A673 (cell line): ENCODE measurements around the gene TBX1. TPM values are rescaled to one million over a fixed set of nuclear protein-coding genes. Genes with fewer than 3 reads are reported as not detected.

Source experiments
- BruUV-seq: library from RNA; stranded (reverse); fragments of 400-500 nt; replicated peaks from 2 replicates; lab custom pipeline; 2021; lab: Mats Ljungman, UMichigan
- CTCF ChIA-PET: fragments of 300-600 bp; sonication (Branson Sonifier 250); formaldehyde crosslinking; loops from one replicate; lab custom pipeline; 2022; ENCODE audit warnings: antibody characterized with exemption; lab: Charles Lee
- POLR2A ChIA-PET: fragments of 300-600 bp; sonication (Branson Sonifier 250); formaldehyde crosslinking; loops from one replicate; lab custom pipeline; 2022; ENCODE audit warnings: antibody characterized with exemption; ENCODE audit not compliant: low non-redundant PET; lab: Charles Lee
- DNase-seq: peaks from one replicate; pipeline ENCODE4 v3.0.0-alpha.2; 2015; ENCODE audit warnings: low spot score
- H3K27ac ChIP-seq: fragments of 200-600 bp; sonication (generic); 2 replicates; pipeline ENCODE4 v1.5.1; 2016; ENCODE audit warnings: mixed run types, low read depth, mild to moderate bottlenecking, mixed read lengths, antibody characterized with exemption, low read length; ENCODE audit not compliant: poor library complexity, severe bottlenecking
- H3K27me3 ChIP-seq: fragments of 200-600 bp; sonication (generic); replicated peaks from 2 replicates; pipeline ENCODE4 v1.6.1; 2017; ENCODE audit warnings: mixed run types, low read depth, mild to moderate bottlenecking, mixed read lengths, antibody characterized with exemption, low read length; ENCODE audit not compliant: insufficient read depth, poor library complexity
- H3K36me3 ChIP-seq: fragments of 200-600 bp; sonication (generic); 2 replicates; pipeline ENCODE4 v1.6.1; 2016; ENCODE audit warnings: mixed run types, mild to moderate bottlenecking, mixed read lengths, antibody characterized with exemption, low read length; ENCODE audit not compliant: insufficient read depth, poor library complexity, severe bottlenecking
- H3K4me1 ChIP-seq: fragments of 200-600 bp; sonication (generic); 2 replicates; pipeline ENCODE4 v1.6.1; 2017; ENCODE audit warnings: mixed run types, mild to moderate bottlenecking, mixed read lengths, antibody characterized with exemption, low read length; ENCODE audit not compliant: insufficient read depth, poor library complexity, severe bottlenecking
- H3K4me3 ChIP-seq: fragments of 200-600 bp; sonication (generic); 2 replicates; pipeline ENCODE4 v1.5.1; 2016; ENCODE audit warnings: low read depth, mixed run types, mild to moderate bottlenecking, mixed read lengths, low read length; ENCODE audit not compliant: poor library complexity, severe bottlenecking
- H3K9me3 ChIP-seq: fragments of 200-600 bp; sonication (generic); 2 replicates; pipeline ENCODE4 v1.6.1; 2016; ENCODE audit warnings: mixed run types, low read depth, mild to moderate bottlenecking, mixed read lengths, antibody characterized with exemption, low read length; ENCODE audit not compliant: poor library complexity, severe bottlenecking
- CTCF ChIP-seq: fragments of 300-800, 200-600 bp; sonication (generic); conservative IDR thresholded peaks from 2 replicates; pipeline ENCODE4 v1.5.1; 2017; ENCODE audit warnings: low read depth, mild to moderate bottlenecking, antibody characterized with exemption, low read length, moderate library complexity, mixed read lengths
- EZH2 ChIP-seq: fragments of 200-600 bp; sonication (generic); IDR thresholded peaks from 2 replicates; pipeline ENCODE4 v1.6.1; 2017; ENCODE audit warnings: borderline replicate concordance, low read depth, mild to moderate bottlenecking, mixed read lengths, antibody characterized with exemption, low read length; ENCODE audit not compliant: poor library complexity, severe bottlenecking
- intact Hi-C: fragments of 100-400 bp; cut with micrococcal nuclease; formaldehyde crosslinking; loops from one replicate; pipeline ENCODE4 v1.10.0; 2022; ENCODE audit not compliant: unreplicated experiment
- total RNA-seq: library from RNA; stranded (reverse); gene quantifications from 2 replicates; pipeline ENCODE4 v1.2.3, GENCODE V29; 2021

The TBX1 gene
- total RNA-seq, 1 experiment from 2014 or later = 3.6 TPM

GRCh38 chr22:19727310-19728150, 33.0 kb upstream of the TBX1 start:
- Histone ChIP-seq H3K4me1 (no peaks in the 10 kb centered on the region), H3K9me3 (no peaks in the 10 kb centered on the region), H3K4me3 (no peak overlapping the region), H3K27ac (no peak overlapping the region), H3K36me3 (peaks cover 3% of the 10 kb centered on the region), H3K27me3 (no peaks in the 10 kb centered on the region)
- ChIA-PET CTCF (no interaction called here), POLR2A (no interaction called here)
- no TSS peak for BruUV-seq
- no peak for DNase-seq
- TF ChIP-seq EZH2 = no peak
- TF ChIP-seq CTCF = no peak
- intact Hi-C loops = no loop called here

- no TSS peak for BruUV-seq
Measured at GRCh38 chr22:19728271-19728670, 32.3 kb upstream of the TBX1 start.

GRCh38 chr22:19728836-19729235, 31.7 kb upstream of the TBX1 start:
- intact Hi-C loops = no loop called here
- TF ChIP-seq EZH2 (no peak), CTCF (no peak)
- no peak overlapping the region for H3K4me3 ChIP-seq
- H3K27me3 ChIP-seq = no peaks in the 10 kb centered on the region
- no peaks in the 10 kb centered on the region for H3K9me3 ChIP-seq
- no peaks in the 10 kb centered on the region for H3K36me3 ChIP-seq
- no peak overlapping the region for H3K27ac ChIP-seq
- CTCF ChIA-PET = interaction anchor here (3.8 kb wide), 1 partner anchor 183 kb away, joined by 79 read pairs; no protein-coding TSS in a partner anchor
- no TSS peak for BruUV-seq
- no peaks in the 10 kb centered on the region for H3K4me1 ChIP-seq
- DNase-seq = no peak
- POLR2A ChIA-PET = no interaction called here

More at GRCh38 chr22:19728271-19728670, 32.3 kb upstream of the TBX1 start:
- TF ChIP-seq EZH2 (no peak), CTCF (no peak)
- Histone ChIP-seq H3K27me3 (no peaks in the 10 kb centered on the region), H3K36me3 (no peaks in the 10 kb centered on the region), H3K4me1 (no peaks in the 10 kb centered on the region), H3K27ac (no peak overlapping the region), H3K9me3 (no peaks in the 10 kb centered on the region), H3K4me3 (no peak overlapping the region)
- ChIA-PET POLR2A (no interaction called here), CTCF (interaction anchor here (3.8 kb wide), 1 partner anchor 184 kb away, joined by 79 read pairs; no protein-coding TSS in a partner anchor)
- intact Hi-C loops = no loop called here
- DNase-seq = no peak
